PFSK-1 (cell line): ENCODE measurements around the gene EML3.

Source experiments
- FOXP2 ChIP-seq: optimal IDR thresholded peaks from 2 replicates; pipeline ENCODE3; 2011; ENCODE audit warnings: borderline replicate concordance, control low read depth, inconsistent platforms; ENCODE audit not compliant: insufficient read depth; ENCODE audit errors: extremely low read length, extremely low read depth
- POLR2AphosphoS5 ChIP-seq: IDR thresholded peaks from 2 replicates; pipeline ENCODE4 v1.6.1; 2012; ENCODE audit warnings: low read depth, mild to moderate bottlenecking, control low read depth, low read length, moderate library complexity
- SIN3A ChIP-seq: IDR thresholded peaks from 2 replicates; pipeline ENCODE4 v1.6.1; 2012; ENCODE audit warnings: mild to moderate bottlenecking, low read length, moderate library complexity, borderline replicate concordance; ENCODE audit not compliant: insufficient read depth
- TAF1 ChIP-seq: IDR thresholded peaks from 2 replicates; pipeline ENCODE4 v1.6.1; 2012; ENCODE audit warnings: low read length, control low read depth, borderline replicate concordance; ENCODE audit not compliant: insufficient read depth
- TF ChIP-seq, protein P1 (sequence below), 2 experiments: IDR thresholded peaks; 2 replicates each; pipeline versions ENCODE4 v1.6.1 to v1.8.0; 2011 to 2012; ENCODE audit warnings: low read depth in 2 of 2, low read length in 2 of 2, control low read depth in 1 of 2, inconsistent platforms in 1 of 2, mild to moderate bottlenecking in 1 of 2, moderate library complexity in 1 of 2; ENCODE audit not compliant: insufficient read depth in 1 of 2

DNA sequence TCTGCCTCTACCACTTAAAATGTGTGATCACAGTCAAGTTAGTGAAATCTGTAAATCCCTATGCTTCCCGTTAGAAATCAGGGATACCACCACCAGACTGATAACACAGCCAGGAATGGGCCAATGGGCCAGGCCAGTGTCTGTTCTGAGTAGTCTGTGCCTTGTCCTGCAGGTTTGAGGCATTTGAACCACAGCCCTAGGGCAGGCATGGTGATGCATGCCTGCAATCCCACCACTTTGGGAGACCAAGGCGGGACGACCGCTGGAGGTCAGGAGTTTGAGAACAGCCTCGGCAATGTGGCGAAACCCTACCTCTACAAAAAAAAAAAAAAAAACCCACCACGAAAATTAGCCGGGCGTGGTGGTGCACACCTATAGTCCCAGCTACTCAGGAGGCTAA, 53.9 kb downstream of the EML3 start:
- no peak for TF ChIP-seq TAF1
- TF ChIP-seq, protein P1, sequence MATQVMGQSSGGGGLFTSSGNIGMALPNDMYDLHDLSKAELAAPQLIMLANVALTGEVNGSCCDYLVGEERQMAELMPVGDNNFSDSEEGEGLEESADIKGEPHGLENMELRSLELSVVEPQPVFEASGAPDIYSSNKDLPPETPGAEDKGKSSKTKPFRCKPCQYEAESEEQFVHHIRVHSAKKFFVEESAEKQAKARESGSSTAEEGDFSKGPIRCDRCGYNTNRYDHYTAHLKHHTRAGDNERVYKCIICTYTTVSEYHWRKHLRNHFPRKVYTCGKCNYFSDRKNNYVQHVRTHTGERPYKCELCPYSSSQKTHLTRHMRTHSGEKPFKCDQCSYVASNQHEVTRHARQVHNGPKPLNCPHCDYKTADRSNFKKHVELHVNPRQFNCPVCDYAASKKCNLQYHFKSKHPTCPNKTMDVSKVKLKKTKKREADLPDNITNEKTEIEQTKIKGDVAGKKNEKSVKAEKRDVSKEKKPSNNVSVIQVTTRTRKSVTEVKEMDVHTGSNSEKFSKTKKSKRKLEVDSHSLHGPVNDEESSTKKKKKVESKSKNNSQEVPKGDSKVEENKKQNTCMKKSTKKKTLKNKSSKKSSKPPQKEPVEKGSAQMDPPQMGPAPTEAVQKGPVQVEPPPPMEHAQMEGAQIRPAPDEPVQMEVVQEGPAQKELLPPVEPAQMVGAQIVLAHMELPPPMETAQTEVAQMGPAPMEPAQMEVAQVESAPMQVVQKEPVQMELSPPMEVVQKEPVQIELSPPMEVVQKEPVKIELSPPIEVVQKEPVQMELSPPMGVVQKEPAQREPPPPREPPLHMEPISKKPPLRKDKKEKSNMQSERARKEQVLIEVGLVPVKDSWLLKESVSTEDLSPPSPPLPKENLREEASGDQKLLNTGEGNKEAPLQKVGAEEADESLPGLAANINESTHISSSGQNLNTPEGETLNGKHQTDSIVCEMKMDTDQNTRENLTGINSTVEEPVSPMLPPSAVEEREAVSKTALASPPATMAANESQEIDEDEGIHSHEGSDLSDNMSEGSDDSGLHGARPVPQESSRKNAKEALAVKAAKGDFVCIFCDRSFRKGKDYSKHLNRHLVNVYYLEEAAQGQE (IDR thresholded peaks at IDR 0.05; ENCODE audit: insufficient read depth in 1 of 2, low read depth in 2 of 2, low read length in 2 of 2) = no peak
- no peak for TF ChIP-seq POLR2AphosphoS5
- TF ChIP-seq SIN3A = no peak
- TF ChIP-seq FOXP2 = no peak
